Astrocyte of the cerebellum (primary cell): Measurements from ENCODE around the gene TMEM94.

ENCODE experiments used
- DNase-seq: peaks from one replicate; pipeline ENCODE4 v3.0.0-alpha.2; 2011; ENCODE audit warnings: low read depth
- H3K4me3 ChIP-seq: 2 replicates; pipeline ENCODE4 v1.5.1; 2011; ENCODE audit warnings: mild to moderate bottlenecking, low read depth, low read length, moderate library complexity
- in situ Hi-C: cut with HindIII; loops from 2 replicates; pipeline ENCODE4 v1.10.0; 2017; ENCODE audit warnings: low sequenced_read_pairs
- TF ChIP-seq, protein P1 (sequence below): IDR thresholded peaks from 2 replicates; pipeline ENCODE4 v1.5.1; 2012; ENCODE audit warnings: low read length, low read depth, moderate library complexity, mild to moderate bottlenecking; ENCODE audit errors: missing control alignments

TMEM94 gene

DNA sequence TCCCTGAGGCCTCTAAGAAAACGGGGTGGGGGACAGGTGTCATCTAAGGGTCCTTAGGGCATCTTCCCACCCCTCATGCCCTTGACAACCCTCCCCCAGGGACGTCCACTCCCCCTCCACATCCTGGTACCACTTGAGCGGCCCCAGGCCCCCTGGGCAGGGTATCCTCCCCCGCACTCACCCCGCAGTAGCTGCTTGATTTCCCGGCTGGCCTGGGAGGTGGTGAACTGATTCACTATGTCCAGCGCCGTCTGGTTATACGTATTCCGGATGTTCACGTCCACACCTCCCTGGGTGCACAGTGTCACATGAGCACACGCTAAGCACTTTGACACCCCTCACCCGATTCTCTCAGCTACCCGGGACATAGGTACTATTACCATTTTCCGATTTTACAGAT lies 49.2 kb downstream of the TMEM94 start:
- TF ChIP-seq, protein P1, sequence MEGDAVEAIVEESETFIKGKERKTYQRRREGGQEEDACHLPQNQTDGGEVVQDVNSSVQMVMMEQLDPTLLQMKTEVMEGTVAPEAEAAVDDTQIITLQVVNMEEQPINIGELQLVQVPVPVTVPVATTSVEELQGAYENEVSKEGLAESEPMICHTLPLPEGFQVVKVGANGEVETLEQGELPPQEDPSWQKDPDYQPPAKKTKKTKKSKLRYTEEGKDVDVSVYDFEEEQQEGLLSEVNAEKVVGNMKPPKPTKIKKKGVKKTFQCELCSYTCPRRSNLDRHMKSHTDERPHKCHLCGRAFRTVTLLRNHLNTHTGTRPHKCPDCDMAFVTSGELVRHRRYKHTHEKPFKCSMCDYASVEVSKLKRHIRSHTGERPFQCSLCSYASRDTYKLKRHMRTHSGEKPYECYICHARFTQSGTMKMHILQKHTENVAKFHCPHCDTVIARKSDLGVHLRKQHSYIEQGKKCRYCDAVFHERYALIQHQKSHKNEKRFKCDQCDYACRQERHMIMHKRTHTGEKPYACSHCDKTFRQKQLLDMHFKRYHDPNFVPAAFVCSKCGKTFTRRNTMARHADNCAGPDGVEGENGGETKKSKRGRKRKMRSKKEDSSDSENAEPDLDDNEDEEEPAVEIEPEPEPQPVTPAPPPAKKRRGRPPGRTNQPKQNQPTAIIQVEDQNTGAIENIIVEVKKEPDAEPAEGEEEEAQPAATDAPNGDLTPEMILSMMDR = no peak
- H3K4me3 ChIP-seq = no peak overlapping the region
- no peak for DNase-seq
- in situ Hi-C loops = no loop called here

DNA sequence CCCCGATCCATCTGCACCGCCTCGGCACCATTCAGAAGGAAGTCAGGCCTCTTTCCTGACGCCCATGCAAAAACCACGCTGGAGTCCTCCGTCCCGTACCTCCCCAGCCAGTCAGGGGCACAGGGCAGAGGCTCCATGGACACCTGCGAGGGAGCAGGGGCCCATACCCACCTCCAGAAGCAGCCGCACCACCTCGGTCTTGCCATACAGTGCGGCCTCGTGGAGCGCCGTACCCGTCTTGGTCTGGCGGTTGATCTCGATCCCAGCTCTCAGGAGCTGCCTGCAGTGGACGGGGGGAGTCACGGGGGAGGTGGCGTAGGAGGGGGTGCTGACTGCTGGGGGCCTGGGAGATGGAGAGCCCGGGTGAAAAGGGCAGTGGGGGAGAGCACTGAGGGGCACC lies 49.7 kb downstream of the TMEM94 start:
- no peak for DNase-seq
- TF ChIP-seq, protein P1 = no peak
- in situ Hi-C loops = no loop called here
- H3K4me3 ChIP-seq = no peak overlapping the region

DNA sequence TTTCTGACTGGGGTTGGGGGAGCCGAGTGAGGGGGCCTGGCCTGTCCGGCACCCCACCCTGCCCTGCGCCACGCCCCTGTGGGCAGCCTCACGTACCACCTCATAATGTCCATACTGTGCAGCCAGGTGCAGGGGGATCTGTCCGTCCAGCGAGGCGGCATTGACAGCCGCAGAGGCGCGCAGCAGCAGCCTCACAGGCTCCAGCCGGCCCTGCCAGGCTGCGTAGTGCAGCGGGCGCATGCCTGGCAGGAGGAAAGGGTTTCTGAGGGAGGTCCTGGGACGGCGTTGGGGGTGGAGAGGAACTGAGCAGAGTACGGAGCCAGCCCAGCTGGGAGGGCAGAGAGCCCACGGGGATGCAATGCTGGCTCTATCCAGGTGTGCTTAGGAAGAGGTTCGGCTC lies 50.5 kb downstream of the TMEM94 start:
- in situ Hi-C loops = no loop called here
- no peak for DNase-seq
- TF ChIP-seq, protein P1 = no peak
- no peak overlapping the region for H3K4me3 ChIP-seq

DNA sequence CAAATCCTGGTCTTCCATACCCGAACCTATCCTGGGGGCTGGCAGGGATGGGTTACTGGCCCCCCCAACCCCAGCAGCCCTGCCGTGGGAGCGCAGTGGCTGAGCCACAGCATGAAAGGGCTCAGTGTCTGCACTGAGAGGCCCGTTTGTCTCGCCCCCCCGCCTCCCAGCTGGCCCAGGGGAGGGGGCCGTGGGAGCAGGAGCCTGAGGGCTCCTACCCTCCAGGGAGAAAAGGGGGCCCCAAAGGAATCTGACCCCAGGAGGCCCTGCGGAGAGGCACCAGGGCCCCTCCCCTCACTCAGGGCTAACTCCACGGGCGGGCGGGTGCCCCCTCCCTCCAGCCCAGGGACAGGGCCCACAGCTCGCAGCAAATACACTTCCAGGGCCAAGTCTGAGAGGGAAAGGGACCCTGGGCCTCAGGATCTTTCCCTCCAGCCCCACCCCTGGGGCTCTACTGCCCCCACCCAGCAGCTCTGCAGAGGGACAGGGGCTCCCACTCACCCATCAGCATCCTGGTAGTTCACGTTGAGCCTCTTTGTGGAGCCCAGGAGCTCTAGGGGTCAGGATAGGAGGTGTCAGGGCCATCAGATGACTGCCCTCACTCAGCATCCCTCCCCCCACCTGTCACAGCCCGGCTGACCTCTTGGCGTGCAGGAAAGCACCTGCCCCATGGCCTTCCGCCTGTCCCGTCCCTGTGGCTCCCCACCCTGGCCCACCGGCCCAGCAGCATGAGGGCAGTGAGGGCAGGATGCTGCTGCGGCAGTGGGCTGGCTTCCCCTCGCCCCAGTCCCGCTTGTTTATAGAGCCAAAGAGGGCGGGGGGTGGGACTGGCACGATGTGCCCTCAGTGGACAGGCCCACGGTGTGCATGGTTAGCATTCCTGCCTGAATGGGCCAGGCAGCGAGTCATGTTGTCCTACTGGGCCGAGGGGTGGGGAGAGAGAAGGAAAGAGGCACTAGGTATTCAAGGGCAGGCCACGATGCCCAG lies 51.6 kb downstream of the TMEM94 start:
- TF ChIP-seq, protein P1 = no peak
- no peak overlapping the region for H3K4me3 ChIP-seq
- no peak for DNase-seq
- in situ Hi-C loops = no loop called here

DNA sequence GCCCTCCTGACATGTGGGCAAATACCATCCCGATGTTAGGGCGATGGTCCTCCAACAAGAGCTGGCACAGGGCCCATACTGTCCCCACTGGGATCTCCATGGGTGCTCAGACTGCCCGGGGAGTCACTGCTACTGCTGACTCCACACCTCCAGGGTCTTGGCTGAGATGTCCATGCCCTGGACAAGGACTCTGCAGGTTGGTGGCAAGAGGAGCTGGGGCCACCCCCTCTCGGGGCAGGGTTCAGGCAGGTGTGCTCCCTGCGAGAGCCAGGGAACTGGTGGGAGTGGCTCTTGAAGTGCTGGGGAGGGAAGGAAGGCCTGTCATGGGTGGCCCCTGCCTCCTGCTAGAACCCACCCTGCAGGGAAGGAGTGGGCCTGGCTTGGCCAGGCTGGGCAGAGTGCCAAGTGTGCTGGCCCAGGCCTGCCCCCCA lies 52.5 kb downstream of the TMEM94 start:
- DNase-seq = no peak
- H3K4me3 ChIP-seq = no peak overlapping the region
- TF ChIP-seq, protein P1 = no peak
- in situ Hi-C loops = no loop called here

DNA sequence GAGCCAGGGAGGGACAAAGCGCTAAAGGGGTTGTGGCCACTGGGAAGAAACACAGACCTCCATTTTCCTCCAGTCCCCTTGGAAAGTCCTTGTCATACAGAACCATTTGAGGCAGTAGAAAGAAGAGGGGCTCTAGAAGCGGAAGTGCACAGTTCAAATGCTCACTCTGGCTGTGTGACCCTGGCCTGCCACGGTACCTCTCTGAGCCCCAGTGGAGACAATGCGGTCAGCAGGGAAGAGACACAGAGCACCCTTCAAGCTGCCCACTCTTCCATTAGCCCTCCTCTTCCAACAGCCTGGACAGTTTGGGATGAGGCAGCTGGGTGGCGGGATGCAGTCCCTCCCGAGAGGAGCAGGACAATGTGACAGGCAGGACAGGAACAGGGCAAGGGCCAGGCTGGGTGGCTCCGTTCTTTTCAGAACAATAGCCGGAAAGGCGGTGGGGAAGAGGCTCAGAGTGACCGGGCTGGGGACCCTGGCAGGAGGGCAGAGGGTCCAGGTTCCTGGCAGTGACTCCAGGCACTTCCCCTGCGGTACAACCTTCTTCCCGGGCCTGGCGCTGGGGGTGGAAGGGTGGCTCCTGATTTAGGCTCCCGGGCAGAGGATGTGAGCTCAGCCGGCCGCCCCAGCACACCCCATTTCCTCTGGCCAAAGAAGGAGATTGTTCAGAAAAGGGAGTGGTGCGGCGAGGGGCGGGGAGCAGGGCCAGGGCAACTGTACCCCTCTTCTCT lies 53.3 kb downstream of the TMEM94 start:
- H3K4me3 ChIP-seq = no peak overlapping the region
- TF ChIP-seq, protein P1 = no peak
- DNase-seq = no peak
- in situ Hi-C loops = no loop called here
